Measurements from ENCODE around the gene PSMB11.
A peak's percentile ranks its signal among the peaks of the same experiment; 100 is the strongest.

Gene PSMB11

GRCh38 chr14:23060536-23061260 is 18.7 kb downstream of the PSMB11 start:
- DNase-seq: peak; percentile 37

GRCh38 chr14:23062002-23062401 is 20.0 kb downstream of the PSMB11 start:
- peak; percentile 14 for DNase-seq

GRCh38 chr14:23063601-23064000 is 21.6 kb downstream of the PSMB11 start:
- DNase-seq: no peak

GRCh38 chr14:23066368-23066767 is 24.4 kb downstream of the PSMB11 start:
- peak; percentile 33 for DNase-seq

- peak; percentile 37 for DNase-seq
These were observed 25.1 kb downstream of the PSMB11 start for GRCh38 chr14:23066855-23067744.

DNA sequence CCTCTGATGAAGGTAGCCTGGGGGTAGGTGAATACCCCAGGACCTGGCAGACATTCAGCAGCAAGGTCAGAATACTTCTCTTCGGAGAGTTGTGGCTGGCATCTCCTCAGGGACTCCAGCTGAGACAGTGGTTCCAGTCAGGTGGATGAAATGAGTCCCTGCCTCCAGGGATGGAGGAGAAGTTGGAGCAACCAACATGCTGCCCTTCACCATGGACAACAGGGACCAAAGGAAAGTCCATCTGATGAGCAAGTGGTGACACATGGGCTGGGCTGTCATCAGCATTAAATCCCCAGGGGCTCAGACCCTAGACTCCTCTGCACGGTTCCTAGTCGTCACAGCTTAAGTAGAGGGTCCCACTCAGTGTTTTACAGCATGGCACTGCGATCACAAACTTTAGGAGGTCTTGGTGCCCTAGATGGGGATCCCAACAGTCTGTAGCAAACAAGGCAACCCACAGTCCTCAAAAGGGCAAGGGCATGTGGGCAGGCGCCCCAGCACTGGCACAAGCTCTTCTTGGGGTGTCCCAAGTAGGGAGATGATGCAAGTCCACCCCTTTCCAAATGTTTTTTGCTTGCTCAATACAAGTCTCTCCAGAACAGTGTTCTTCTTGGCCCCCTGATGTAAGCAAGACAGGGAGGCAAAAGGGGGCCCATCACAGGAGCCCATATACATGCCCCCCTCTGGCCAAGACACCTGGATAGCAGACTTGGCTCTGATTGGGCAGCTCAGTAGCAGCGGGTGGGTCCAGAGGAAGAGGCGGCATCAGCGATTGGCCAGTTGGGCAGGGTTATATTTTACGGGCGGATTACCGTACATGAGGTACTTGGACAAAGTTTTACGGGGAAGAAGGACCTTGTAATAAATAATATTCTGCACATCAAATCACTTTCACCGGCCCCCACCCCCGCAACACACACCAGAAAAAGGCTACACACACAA is 26.1 kb downstream of the PSMB11 start:
- DNase-seq: peak; percentile 37

- DNase-seq: peak; percentile 88
These were observed 26.9 kb downstream of the PSMB11 start for GRCh38 chr14:23068789-23069412.

DNA sequence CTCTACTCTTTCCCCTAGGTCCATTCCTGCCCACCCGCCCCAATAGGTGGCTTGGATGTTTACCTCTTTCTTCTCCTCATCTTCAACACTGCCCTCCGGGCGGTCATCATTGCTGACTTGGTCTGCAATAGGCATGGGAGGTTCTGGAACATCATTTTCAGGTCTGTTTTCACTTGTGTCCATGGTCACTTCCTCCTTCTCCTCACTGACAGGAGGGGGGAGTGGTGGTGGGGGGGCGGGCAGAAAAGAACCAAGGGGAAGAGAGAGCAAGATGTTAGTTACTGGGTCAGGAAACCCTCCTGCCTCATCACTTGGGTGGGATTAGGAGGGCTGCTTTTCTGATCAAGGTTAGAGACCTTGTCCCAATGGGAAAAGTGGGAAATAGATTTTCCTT is 27.4 kb downstream of the PSMB11 start:
- DNase-seq: no peak

DNA sequence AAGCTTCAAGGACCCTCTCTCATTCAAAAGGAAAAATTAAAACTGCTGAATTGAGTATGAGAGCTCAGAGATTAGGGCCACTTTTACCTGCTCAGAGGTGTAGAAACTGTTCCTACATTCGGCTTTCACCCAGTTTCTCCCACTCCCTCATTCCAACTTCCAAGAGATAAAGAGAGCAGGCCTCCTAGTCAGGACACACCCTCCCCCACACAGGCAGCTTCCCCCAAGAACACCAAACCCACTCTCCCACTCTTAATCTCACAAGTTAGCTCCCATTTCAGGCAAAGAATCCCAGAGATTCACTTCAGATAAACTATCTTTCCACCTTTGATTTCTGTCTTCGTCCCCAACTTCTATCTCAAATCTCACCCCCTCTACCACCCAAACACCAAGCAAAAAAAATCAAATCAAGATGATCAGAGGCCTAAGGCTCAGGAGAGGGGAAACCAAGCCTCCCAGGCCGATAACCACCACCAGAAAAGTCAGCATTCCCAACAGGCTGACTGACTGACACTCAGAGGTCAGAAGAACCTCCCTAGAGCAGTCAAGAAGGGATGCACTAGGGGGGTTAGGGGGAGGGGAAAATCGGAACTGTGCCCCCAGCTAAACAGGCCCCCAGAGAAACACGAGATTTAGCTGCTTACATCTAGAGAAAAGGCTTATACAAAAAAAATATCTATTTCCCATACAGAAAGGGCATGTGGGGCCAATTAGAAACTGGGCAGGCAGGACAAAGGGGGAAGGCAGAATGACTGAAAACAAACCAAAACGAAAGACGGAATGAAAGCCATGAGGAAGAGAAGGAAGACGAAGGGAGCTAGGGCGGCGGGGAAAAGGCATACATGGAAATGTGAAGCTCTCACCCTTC is 28.5 kb downstream of the PSMB11 start:
- DNase-seq: no peak

DNA sequence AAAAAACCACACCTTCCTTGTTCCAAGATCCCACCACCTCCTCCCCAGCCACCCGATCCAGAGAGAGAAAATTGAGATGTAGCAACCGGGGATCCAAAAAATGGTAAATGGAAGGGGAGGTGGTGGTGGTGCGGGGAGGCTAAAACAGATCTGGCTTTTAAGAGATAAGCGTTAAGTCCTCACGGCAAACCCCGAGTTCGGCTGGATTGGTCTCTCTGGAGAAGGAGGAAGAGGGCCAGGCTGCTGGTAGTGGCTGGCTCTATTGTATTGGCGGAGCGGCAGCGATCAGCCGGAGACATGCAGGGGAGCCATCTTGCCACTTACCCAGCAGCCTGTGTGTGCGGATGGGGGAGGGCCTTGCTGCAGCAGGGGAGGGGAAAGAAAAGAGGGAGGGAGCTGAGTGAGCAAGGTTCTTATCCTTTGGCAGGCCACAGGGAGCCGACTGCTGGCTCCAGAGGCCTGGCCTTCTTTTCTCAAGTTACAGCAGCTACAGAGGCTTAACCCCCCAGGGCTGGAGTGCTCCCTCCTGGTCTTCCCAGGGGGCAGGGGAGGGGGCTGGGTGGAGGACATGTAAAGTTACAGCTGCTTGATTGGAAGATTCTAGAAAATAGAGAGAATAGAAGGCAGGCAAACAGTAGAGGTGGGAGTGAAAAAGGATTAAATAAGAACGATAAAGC is 29.4 kb downstream of the PSMB11 start:
- DNase-seq: peak; percentile 92

- no peak for DNase-seq
These were observed 30.0 kb downstream of the PSMB11 start for GRCh38 chr14:23071921-23072539.

- no peak for DNase-seq
These were observed 32.9 kb downstream of the PSMB11 start for GRCh38 chr14:23074906-23075305.

GRCh38 chr14:23076785-23077408 is 34.9 kb downstream of the PSMB11 start:
- no peak for DNase-seq

DNA sequence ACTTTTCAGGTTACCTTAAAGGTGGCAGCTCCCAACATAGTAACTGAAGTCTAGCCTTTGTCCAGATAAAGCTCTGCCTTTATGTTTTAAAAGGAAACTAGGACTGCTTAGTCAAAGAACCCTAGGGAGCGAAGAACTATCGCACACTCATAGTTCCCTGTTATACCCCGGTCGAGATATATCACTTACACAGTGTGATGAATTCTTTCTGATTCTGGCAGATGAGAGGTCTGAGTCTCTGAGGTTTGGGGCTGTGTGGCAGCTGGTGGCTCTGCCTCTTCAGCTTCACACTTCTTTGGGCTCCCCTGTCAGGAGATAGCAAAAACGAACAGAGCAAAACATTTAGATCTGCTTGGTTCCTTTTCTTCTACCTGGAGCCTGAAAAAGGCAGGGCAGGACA is 36.0 kb downstream of the PSMB11 start:
- no peak for DNase-seq

- DNase-seq: no peak
These were observed 36.7 kb downstream of the PSMB11 start for GRCh38 chr14:23078692-23079116.

GRCh38 chr14:23079716-23080115 is 37.7 kb downstream of the PSMB11 start:
- DNase-seq: no peak

DNA sequence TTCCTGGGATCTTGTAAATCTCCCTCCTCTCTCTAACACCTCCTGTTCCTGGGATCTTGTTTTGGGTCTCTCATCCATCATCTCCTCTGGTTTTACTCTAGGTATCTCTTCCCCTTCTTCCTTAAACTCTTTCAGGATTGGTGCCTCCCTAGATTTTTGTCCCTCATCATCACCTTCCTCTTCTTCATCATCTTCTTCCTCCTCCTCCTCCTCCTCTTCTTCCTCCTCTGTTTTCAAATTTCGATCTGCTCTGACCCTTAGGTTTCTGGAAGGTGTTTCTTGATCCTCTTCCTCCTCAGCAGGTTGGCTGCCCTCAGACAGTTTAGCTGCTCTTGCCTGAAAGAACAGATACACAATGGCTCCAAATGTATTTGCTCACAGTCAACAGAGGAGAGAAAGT is 38.5 kb downstream of the PSMB11 start:
- DNase-seq: no peak

DNA sequence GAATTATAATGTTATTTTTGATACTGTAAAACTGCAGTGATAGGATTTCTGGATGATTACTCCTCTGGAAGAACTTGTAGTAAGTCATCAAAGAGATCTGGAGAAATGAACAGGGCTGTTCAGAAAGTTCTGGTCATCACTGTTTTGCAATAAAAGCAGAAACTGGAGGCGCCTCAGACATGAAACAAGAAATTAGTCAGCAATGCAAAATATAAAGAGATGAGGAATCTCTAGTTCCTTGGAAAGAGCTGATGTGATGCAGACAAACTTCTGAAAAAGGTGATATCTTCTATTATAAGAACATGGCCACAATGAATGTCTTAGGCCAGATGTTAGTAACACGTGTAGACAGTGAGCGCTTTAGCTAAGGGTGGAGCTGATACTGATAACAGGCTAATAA is 43.4 kb downstream of the PSMB11 start:
- no peak for DNase-seq

- no peak for DNase-seq
These were observed 44.6 kb downstream of the PSMB11 start for GRCh38 chr14:23086565-23086964.
